IPS-NIHi7 (cell line): Measurements from ENCODE around the gene ABI2.
"Not testable (repeated sequence)": the region's sequence is repeated elsewhere in the genome, so short reads cannot be mapped to it uniquely, and the experiment has no call there.

Experiments used
- DNase-seq: peaks from one replicate; pipeline ENCODE4 v3.0.0; 2012; ENCODE audit warnings: mixed read lengths; ENCODE audit errors: extremely low spot score

The ABI2 gene

GRCh38 chr2:203327901-203328759, at the start of gene ABI2:
Gene ABI2 (plus strand): TSS chr2:203328394. CDS start chr2:203328515, 121 bp downstream.
- peak; percentile 98 for DNase-seq

- no peak for DNase-seq
These were observed 48.9 kb upstream of the ABI2 start for GRCh38 chr2:203279288-203279687.

GRCh38 chr2:203280428-203281064, 47.6 kb upstream of the ABI2 start:
- DNase-seq = no peak

- no peak for DNase-seq
These were observed 46.1 kb upstream of the ABI2 start for GRCh38 chr2:203282101-203282500.

GRCh38 chr2:203286532-203286931, 41.7 kb upstream of the ABI2 start:
- DNase-seq = no peak

- DNase-seq = no peak
These were observed 26.5 kb upstream of the ABI2 start for GRCh38 chr2:203301667-203302066.

GRCh38 chr2:203302586-203302985, 25.6 kb upstream of the ABI2 start:
- DNase-seq = not testable (repeated sequence)

- no peak for DNase-seq
These were observed 17.3 kb upstream of the ABI2 start for GRCh38 chr2:203310688-203311436.

GRCh38 chr2:203326356-203326755, 1.8 kb upstream of the ABI2 start:
- no peak for DNase-seq

GRCh38 chr2:203327582-203327900, 653 bp upstream of the ABI2 start:
- DNase-seq = peak; percentile 52

- DNase-seq = peak; percentile 73
These were observed 756 bp downstream of the ABI2 start for GRCh38 chr2:203328760-203329540.

- DNase-seq = no peak
These were observed 2.2 kb downstream of the ABI2 start for GRCh38 chr2:203330434-203330833.

GRCh38 chr2:203338322-203338721, 10.1 kb downstream of the ABI2 start:
- DNase-seq = no peak

- peak; percentile 14 for DNase-seq
These were observed 12.7 kb downstream of the ABI2 start for GRCh38 chr2:203340791-203341487.

- no peak for DNase-seq
These were observed 13.6 kb downstream of the ABI2 start for GRCh38 chr2:203341741-203342310.

GRCh38 chr2:203342374-203342773, 14.2 kb downstream of the ABI2 start:
- DNase-seq = not testable (repeated sequence)

GRCh38 chr2:203344667-203345066, 16.5 kb downstream of the ABI2 start:
- no peak for DNase-seq

- DNase-seq = no peak
These were observed 18.4 kb downstream of the ABI2 start for GRCh38 chr2:203346612-203347011.

GRCh38 chr2:203347375-203347774, 19.2 kb downstream of the ABI2 start:
- DNase-seq = no peak

- no peak for DNase-seq
These were observed 24.5 kb downstream of the ABI2 start for GRCh38 chr2:203352604-203353255.
